HG02970 (cell line): ENCODE results near the gene CACNA1H.
"Not testable (repeated sequence)": the region's sequence is repeated elsewhere in the genome, so short reads cannot be mapped to it uniquely, and the experiment has no call there.

Experiments
- ATAC-seq: cut with Tn5 transposase; IDR thresholded peaks from one replicate; pipeline ENCODE4 v1.9.1; 2021; ENCODE audit warnings: mild to moderate bottlenecking, moderate library complexity, moderate number of reproducible peaks; ENCODE audit not compliant: unreplicated experiment, low FRiP score

CACNA1H gene

DNA sequence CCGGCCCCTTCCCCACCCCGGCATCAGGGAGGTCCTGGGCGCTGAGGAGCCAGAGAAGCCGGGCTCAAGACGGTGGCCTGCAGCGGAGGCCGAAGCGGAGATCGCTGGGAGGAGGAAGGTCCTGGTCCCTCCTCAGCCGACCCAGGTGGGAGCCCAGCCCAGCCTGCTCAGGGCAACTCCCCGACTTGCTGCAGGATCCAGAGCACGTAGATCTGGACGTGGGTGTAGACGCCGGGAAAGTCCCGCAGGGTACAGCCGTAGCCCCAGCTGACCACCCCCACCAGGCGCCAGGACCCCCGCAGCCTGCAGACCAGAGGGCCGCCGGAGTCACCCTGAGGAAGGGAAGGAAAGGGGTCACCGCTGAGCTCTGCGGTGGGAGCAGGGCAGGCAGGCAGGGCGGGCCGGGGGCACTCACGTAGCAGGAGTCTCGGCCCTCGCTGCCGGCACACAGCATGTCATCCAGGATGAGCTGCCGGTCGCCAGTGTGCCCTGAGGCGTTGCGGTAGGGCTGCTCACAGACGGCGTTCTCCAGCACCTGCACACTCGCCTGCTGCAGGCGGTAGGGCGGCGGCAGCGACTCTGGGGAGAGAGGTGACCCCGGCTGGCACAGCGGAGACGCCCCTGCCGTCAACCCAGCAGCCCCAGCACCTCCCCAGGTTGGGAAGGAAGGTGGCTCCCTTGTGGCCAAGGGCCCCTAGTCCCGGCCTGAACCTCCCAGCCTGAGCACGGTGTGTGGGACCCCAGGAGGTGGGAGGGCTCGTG, 108.4 kb downstream of the CACNA1H start:
- ATAC-seq = no peak

DNA sequence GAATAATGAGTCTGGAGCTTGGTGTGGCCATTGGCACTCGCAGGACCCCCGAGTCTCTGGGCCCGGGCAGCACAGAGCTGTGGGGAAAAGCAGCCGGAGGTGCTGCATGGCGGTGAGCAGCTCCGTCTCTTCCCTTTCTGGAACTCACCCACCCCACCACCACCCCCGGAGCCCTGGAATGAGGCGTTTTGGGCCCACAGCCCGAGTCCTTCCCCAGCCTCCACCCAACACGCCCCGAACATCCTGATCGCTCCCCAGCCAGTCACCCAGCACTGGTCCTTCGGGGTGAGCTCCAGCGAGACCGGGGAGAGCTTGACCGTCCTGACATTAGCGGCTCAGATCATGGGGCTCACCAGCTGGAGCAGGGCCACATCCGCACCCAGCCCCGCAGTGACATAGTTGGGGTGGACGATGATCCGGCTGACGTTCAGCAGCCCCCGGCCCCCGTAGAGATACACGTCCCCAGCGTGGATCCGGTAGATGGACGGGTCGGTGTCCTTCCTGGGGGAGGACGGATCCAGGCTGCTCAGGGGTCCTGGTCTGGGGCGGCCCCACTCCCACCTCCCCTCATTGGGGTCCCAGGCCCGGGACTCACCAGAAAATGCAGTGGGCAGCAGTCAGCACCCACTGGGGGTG, 109.4 kb downstream of the CACNA1H start:
- no peak for ATAC-seq

DNA sequence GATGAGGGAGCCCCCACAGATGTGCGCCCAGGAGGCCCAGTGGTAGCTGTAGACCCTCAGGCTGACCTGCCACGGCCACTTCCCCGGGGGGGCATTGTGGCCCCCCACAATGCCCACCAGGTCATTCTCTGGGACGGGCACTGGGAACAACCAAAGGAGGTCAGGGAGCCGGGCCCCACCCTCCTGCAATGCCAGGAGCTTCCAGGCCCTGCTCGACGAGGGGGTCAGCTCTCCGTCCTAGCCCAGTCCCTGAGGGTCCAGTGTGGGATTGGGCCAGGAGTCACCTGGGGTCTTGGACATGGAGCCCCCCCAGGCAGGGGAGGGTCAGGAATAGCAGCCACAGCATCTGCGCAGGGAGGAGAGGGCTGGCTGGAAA, 109.9 kb downstream of the CACNA1H start:
- no peak for ATAC-seq

DNA sequence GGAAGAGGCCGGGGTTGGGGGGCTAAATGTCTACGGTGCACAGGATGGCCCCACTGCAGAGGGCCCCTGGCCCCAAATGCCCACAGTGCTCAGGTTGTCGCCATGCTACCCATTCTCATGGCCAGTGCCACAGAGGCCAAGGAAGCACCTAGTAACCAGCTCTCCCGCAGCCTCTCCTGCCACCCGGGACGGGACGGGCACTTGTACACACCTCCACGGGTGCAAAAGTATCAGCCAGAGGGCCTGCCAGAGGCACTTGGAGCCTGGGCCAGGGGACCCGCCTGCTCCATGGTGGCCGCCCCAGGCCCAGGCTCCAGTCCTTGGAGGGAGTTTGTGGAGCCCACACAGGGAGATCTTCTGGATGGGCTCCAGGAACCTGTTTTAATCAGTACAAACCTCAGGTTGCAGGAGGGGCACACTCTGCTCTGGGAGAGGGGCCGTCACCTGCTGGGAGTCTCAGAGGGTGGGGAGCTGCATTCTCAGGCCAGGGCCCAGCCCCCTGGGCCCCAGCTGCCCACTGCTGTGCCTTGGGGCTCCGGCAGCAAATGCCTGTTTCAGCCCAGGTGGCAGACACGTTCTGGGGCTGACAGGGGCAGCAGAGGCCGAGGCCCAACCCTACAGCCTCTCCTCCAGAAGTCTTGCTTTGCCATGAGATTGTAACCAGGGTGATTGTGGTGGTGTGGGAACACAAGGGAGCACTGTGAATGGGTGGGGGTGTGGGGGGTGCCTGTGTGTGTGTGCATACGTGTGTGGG, 110.9 kb downstream of the CACNA1H start:
- ATAC-seq = no peak

DNA sequence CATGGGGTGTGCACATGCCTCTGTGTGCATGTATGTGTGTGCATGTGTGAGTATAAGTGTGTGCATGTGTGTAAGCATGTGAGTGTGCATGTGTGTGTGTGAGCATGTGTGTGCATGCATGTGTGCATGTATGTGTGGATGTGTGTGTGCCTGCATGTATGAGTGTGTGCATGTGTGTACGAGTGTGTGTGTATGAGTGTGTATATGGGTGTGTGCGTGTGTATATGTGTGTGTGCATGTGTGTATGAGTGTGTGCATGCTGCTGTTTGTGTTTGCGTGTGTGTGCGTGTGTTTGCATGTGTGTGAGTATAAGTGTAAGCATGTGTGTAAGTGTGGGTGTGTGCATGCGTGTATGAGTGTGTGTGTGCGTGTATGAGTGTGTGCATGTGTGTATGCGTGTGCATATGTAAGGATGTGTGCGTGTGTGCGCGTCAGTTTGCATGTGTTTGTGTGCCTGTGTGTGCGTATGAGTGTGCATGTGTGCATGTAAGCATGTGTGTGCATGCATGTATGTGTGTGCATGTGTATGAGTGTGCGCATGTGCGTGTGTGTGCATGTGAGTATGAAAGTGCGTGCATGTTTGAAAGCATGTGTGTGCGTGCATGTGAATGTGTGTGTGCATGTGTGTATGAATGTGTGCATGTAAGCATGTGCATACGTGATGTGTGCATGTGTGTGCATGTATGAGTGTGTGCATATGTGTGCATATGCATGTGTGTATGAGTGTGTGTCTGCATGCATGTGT, 111.6 kb downstream of the CACNA1H start:
- no peak for ATAC-seq

DNA sequence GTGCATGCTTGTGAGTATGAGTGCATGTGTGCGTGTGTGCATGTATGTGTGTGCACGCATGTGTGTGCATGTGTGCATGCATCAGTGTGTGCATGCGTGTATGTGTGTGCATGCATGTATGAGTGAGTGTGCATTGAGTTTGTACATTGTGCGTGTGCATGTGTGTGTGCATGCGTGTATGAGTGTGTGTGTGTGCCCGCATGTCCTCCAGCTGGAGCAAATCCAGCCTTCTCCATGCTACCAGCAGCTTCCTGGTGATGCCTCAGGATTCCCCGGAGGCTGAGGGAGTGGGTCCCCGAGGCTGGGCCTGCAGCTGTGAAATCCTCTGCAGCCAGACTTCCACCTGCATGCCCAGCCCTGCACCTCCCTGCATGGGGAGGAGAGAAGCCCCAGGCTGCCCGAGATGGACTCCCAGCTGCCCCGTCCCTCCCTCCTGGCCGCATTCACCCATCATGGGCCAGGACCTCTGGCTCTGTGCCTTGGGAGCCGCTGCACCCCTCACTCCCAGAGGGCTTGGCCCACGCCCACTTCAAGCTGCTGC, 112.3 kb downstream of the CACNA1H start:
- no peak for ATAC-seq

DNA sequence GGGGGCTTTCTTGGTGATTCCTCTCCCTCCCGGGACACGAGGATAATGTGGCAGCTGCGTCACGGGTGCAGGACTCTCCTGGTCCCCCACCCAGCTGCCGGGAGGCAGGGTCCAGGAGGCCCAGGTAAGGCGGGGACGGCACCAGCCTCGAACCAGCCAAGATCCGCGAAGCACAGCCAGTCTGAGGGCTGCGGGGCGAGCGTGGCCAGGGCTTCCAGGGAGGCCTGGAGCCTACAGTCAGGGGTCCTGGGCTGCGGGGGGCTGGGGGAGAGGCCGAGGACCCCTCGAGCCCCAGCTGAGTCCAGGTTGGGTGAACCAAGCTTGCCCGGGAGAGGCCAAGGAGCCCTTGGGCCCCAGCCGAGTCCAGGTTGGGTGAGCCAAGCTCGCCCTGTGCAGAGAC, 112.9 kb downstream of the CACNA1H start:
- no peak for ATAC-seq

DNA sequence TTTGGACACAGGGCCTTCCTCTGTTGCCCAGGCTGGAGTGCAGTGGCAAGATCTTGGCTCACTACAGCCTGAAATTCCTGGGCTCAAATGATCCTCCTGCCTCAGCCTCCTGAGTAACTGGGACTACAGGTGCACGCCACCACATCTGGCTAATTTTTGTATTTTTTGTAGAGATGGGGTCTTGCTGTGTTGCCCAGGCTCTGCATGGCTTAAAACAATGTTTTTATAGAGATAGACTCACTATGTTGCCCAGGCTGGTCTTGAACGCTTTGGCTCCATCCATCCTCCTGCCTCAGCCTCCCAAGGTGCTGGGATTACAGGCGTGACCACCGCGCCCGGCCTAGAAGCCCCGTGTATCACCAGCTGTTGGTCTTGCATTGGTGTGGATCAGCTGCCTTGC, 116.5 kb downstream of the CACNA1H start:
- ATAC-seq = not testable (repeated sequence)

DNA sequence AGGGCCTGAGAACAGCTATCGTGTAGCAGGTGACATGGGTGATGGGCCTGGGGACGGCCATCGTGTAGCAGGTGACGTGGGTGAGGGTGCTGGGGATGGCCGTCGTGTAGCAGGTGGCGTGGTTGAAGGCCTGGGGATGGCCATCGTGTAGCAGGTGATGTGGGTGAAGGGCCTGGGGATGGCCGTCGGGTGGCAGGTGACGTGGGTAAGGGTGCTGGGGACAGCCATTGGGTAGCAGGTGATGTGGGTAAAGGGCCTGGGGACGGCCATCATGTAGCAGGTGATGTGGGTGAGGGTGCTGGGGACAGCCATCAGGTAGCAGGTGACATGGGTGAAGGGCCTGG, 118.4 kb downstream of the CACNA1H start:
- no peak for ATAC-seq
